ENCODE data around the gene VWA5B1.

VWA5B1 gene

DNA sequence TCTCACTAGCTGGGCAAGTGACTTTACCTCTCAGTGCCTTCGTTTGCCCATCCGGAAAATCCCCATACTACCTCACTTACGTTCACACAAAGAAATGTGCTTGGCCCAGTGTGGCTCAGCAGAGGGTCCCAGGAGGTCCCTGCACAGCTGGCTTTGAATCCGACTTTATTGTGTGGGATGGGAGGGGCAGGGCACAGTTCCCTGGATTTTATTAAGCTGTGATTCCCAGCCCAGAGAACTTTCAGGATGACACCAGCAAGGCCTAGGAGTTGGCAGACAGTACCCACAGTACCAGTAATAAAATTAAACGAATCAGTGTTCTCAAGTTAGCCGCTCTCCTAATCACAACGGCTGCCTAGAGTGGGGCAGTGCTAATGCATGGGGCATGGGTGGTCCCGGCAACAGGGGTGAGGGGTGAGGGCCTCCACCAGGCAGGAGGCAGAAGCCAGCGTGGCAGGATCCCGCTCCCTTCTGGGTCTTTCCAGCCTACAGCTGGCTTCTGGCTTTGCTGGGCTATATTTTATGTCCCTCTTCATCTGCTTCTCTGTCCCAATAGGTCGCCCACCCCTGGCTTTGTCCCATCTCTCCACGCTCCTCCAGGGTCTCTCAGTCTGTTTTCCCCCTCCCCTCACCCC, 74.9 kb downstream of the VWA5B1 start:
- Histone ChIP-seq H4K20me1 (peaks cover 0 to 15% (median 0%) of the 10 kb centered on the region in 11 experiments; a peak in 5 of 22 replicates), H3K4me2 (no peak overlapping the region), H3K27me3 (peaks cover 29 to 49% (median 41%) of the 10 kb centered on the region in 11 experiments), H3K9me3 (replicated peaks in 1 of 11) (no peaks in the 10 kb centered on the region), H3K27ac (no peak overlapping the region), H3K9ac (no peak overlapping the region), H3K4me3 (no peak overlapping the region), H3K36me3 (no peaks in the 10 kb centered on the region), H3K4me1 (peaks cover 0 to 3% (median 2%) of the 10 kb centered on the region in 10 experiments; a peak in 15 of 20 replicates)
- TF ChIP-seq Cebpa-rat (IDR thresholded peaks at IDR 0.05): no peak

DNA sequence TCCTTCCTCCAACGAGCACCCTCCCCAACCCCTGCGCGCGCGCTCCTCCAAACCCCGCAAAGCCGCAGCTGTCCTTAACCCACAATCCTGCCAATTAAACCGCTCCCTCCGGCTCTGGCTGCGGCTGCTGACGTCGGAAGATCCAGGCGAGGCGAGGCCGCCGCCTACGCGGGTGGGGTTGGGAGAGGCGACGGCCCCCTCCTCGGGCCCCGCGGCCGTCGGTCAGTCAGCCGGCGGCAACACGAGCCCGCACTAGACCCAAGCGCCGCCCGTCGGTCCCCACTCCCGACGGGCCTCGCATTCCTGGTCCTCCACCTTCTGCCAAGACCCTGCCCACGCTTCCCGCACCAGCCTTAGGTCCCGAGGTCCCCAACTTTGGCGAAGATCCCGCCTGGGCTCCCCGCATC, 75.4 kb downstream of the VWA5B1 start:
- no peak for TF ChIP-seq Cebpa-rat (IDR thresholded peaks at IDR 0.05)
- H3K4me2 ChIP-seq: no peak overlapping the region
- H3K4me3 ChIP-seq: no peak overlapping the region
- H3K36me3 ChIP-seq: no peaks in the 10 kb centered on the region
- H3K27me3 ChIP-seq: peaks cover 29 to 49% (median 41%) of the 10 kb centered on the region in 11 experiments
- H3K9ac ChIP-seq: no peak overlapping the region
- peaks cover 0 to 15% (median 0%) of the 10 kb centered on the region in 11 experiments; a peak in 5 of 22 replicates for H4K20me1 ChIP-seq
- no peak overlapping the region for H3K27ac ChIP-seq
- no peaks in the 10 kb centered on the region for H3K9me3 ChIP-seq (replicated peaks in 1 of 11)
- peaks cover 0 to 8% (median 7%) of the 10 kb centered on the region in 10 experiments; a peak in 15 of 20 replicates for H3K4me1 ChIP-seq

DNA sequence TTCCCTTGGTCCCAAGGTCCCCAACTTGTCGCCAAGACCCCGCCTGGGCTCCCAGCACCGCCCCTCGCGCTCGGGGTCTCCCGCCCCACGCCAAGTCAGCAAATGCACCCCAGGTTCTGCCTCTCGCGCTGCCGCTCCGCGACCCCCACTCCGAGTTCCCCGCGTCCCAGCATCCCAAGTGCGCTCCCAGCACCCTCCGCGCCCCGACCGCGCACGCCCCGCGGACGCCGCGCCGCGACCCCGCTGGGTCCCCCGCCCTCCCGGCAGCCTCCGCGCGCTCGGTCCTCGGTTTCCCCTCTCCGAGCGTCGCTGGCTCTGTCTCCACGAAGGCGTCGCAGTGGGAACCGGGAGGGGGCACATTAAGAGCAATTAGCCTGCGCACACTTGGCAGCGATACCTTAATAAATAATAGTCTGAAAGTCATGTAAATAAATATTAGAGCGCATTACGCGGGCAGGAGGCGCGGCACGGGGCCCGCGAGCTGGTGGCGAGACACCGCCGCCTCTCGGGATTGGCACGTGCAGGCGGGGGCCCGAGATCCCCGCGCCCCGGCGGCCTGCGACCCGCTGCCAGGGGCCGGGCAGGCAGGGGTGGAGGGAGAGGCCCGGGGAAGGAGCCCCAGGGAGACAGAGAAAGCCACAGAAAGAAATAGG, 75.9 kb downstream of the VWA5B1 start:
- Histone ChIP-seq H3K4me1 (peaks cover 4 to 11% (median 8%) of the 10 kb centered on the region in 10 experiments; a peak in 19 of 20 replicates), H3K27me3 (peaks cover 29 to 49% (median 41%) of the 10 kb centered on the region in 11 experiments), H4K20me1 (peaks cover 0 to 15% (median 0%) of the 10 kb centered on the region in 11 experiments; a peak in 5 of 22 replicates), H3K36me3 (no peaks in the 10 kb centered on the region), H3K4me2 (peak overlapping the region in 1 of 11 experiments; percentile 3; a peak in 1 of 22 replicates), H3K9me3 (replicated peaks in 1 of 11) (no peaks in the 10 kb centered on the region), H3K27ac (no peak overlapping the region), H3K4me3 (no peak overlapping the region), H3K9ac (no peak overlapping the region)
- TF ChIP-seq Cebpa-rat (IDR thresholded peaks at IDR 0.05): no peak

DNA sequence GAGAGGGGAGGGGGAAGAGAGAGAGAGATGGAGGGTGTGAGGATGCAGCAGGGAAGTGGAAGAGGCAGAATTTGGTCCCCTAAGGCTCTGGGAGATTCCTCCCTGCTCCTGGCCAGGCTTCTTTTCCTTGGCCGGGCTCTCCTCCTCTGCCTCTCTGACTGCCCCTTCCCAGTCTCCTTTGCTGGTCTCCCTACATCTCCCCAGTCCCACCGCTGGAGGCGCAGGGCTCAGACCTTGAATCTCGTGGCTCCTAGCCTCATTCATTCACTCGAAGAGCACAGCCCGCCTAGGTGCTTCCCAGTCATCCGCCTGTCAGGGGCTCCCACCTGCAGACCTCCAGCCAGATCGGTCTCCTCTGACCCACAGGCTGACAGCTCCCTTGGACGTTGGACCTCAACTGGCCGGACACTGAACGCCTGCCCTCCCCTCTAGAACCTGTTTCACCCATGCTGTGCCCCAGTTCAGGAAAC, 76.5 kb downstream of the VWA5B1 start:
- Histone ChIP-seq H3K4me1 (peaks cover 7 to 16% (median 10%) of the 10 kb centered on the region in 10 experiments; a peak in 19 of 20 replicates), H3K36me3 (no peaks in the 10 kb centered on the region), H3K9me3 (replicated peaks in 1 of 11) (no peaks in the 10 kb centered on the region), H3K9ac (no peak overlapping the region), H3K27ac (no peak overlapping the region), H4K20me1 (peaks cover 0 to 15% (median 0%) of the 10 kb centered on the region in 11 experiments; a peak in 5 of 22 replicates), H3K4me3 (no peak overlapping the region), H3K27me3 (peaks cover 29 to 49% (median 41%) of the 10 kb centered on the region in 11 experiments), H3K4me2 (0 out of 22 replicates have a peak overlapping the region, but pooled peaks of 1 of the 11 experiments have one; percentile 3)
- TF ChIP-seq Cebpa-rat (IDR thresholded peaks at IDR 0.05): no peak

DNA sequence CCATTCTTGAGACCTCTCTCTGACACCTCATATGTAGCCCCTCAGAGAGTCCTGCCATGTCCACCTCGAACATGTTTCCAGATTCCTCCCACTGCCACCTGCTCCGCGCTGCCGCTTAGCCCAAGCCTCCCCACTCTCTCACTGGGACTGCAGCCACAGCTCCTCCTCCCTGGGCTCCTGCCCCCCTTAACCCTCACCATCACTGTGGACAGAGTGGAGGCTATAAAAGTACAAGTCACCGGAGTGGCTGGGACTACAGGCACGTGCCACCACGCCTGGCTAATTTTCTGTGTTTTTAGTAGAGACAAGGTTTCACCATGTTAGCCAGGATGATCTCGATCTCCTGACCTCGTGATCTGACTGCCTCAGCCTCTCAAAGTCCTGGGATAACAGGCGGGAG, 77.0 kb downstream of the VWA5B1 start:
- TF ChIP-seq Cebpa-rat (IDR thresholded peaks at IDR 0.05): no peak
- Histone ChIP-seq H3K4me2 (no peak overlapping the region), H4K20me1 (peaks cover 0 to 15% (median 0%) of the 10 kb centered on the region in 11 experiments; a peak in 5 of 22 replicates), H3K9me3 (replicated peaks in 1 of 11) (no peaks in the 10 kb centered on the region), H3K27me3 (peaks cover 29 to 49% (median 41%) of the 10 kb centered on the region in 11 experiments), H3K4me3 (no peak overlapping the region), H3K9ac (no peak overlapping the region), H3K36me3 (no peaks in the 10 kb centered on the region), H3K4me1 (peaks cover 7 to 21% (median 13%) of the 10 kb centered on the region in 10 experiments; a peak in 19 of 20 replicates), H3K27ac (no peak overlapping the region)

DNA sequence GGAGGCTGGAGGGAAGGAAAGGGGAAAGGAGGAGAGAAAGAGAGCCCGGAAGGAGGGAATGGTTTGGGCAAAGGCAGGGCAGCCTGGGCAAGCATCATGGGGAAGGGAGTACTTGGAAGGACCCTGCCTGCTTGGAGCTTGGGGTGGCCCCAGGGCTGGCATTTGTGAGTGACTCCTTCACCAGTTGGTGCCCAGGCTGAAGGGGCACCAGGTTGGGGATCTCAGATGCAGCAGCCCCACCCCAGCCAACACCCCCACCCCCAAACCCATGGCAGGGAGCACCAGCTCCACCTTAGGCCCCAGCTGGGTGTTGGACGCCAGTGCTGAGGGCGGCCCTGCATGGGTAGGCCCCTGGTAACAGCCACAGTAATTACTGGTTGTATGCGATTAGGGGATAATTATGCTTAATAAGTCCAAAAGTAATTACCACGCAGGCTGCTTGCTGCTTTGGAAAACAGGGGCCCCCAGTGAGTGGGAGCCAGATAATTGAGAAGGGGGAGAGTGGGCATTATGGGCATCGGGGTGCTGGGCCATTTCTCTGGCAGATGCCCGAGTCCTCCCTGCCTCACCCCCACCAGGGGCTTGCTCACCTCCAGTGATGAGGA, 78.3 kb downstream of the VWA5B1 start:
- Histone ChIP-seq H3K4me2 (no peak overlapping the region), H3K4me3 (no peak overlapping the region), H3K4me1 (peaks cover 13 to 30% (median 20%) of the 10 kb centered on the region in 10 experiments; a peak in 19 of 20 replicates), H3K27ac (no peak overlapping the region), H3K9me3 (replicated peaks in 1 of 11) (no peaks in the 10 kb centered on the region), H3K27me3 (peaks cover 29 to 49% (median 41%) of the 10 kb centered on the region in 11 experiments), H3K9ac (no peak overlapping the region), H3K36me3 (no peaks in the 10 kb centered on the region), H4K20me1 (peaks cover 0 to 15% (median 0%) of the 10 kb centered on the region in 11 experiments; a peak in 6 of 22 replicates)
- no peak for TF ChIP-seq Cebpa-rat (IDR thresholded peaks at IDR 0.05)

DNA sequence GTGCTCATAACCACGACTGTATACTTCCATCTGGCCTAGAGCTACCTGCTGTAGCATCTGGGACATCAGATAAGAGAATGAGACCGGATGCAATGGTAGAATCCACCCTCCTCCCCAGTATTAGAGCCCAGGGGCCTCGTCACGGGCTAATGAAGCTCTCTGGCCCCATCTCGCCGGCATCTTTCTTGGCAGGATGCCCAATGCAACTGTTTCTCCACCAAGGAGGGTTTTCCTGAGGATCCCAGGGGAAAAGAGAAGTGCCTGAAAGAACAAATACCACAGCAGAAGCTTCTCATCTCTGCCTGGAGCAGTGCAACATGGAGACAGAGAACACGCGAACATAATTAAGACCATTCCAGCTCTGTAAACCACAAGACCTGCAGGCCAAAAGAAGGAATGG, 80.0 kb downstream of the VWA5B1 start:
- Histone ChIP-seq H3K27ac (no peak overlapping the region), H3K4me2 (peak overlapping the region in 9 of 11 experiments; percentile 40 to 61 (median 51); a peak in 17 of 22 replicates), H3K36me3 (no peaks in the 10 kb centered on the region), H3K4me1 (peaks cover 13 to 30% (median 20%) of the 10 kb centered on the region in 10 experiments; a peak in 19 of 20 replicates), H3K9ac (no peak overlapping the region), H3K27me3 (peaks cover 22 to 31% (median 27%) of the 10 kb centered on the region in 11 experiments), H3K4me3 (no peak overlapping the region), H3K9me3 (replicated peaks in 1 of 11) (no peaks in the 10 kb centered on the region), H4K20me1 (peaks cover 0 to 9% (median 0%) of the 10 kb centered on the region in 11 experiments; a peak in 5 of 22 replicates)
- TF ChIP-seq Cebpa-rat (IDR thresholded peaks at IDR 0.05): no peak

DNA sequence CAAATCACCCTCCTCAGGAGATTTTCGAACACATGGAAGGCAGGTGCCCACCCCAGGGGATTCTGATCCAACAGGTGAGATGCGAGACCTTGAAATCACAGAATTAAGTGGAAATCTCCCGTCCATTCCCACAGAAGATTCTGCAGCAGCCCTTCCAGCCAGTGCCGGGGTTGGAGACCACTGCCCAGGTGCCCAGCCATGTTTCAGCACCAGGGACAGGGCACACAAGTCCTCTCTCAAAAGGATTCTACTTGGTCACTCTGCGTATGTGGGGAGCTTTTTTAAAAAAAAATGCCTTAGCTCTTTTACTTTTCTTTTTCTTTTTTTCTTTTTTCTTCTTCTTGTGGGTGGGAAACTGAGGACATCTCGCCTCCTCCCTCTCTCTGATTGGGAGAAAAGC, 80.7 kb downstream of the VWA5B1 start:
- Histone ChIP-seq H3K4me2 (peak overlapping the region in 9 of 11 experiments; percentile 14 to 62 (median 46); a peak in 12 of 22 replicates), H3K9me3 (replicated peaks in 1 of 11) (no peaks in the 10 kb centered on the region), H3K27me3 (peaks cover 14 to 24% (median 20%) of the 10 kb centered on the region in 11 experiments)

More for the DNA sequence above, 80.7 kb downstream of the VWA5B1 start:
- Histone ChIP-seq H3K36me3 (no peaks in the 10 kb centered on the region), H3K4me3 (no peak overlapping the region), H3K9ac (no peak overlapping the region), H3K4me1 (peaks cover 13 to 30% (median 20%) of the 10 kb centered on the region in 10 experiments; a peak in 19 of 20 replicates), H3K27ac (no peak overlapping the region), H4K20me1 (peaks cover 0 to 9% (median 0%) of the 10 kb centered on the region in 11 experiments; a peak in 5 of 22 replicates)
- TF ChIP-seq Cebpa-rat (IDR thresholded peaks at IDR 0.05): no peak

All from BLaER1 treated with 17β-estradiol and CSF1 and Interleukin-3, amounts not matched to agents 10 nM and 100 nM (cell line).